Keratinocyte (primary cell): ENCODE data around the gene ZGPAT. TPM values are rescaled to one million over a fixed set of nuclear protein-coding genes. Genes with fewer than 3 reads are reported as not detected.

Source experiments
- DNase-seq: peaks from one replicate; pipeline ENCODE4 v3.0.0-alpha.2; 2011; ENCODE audit warnings: low read depth, missing footprints, low spot score
- FAIRE-seq: peaks from 2 replicates; lab custom pipeline; 2011; peaks lifted over from hg19 to GRCh38; lab: Jason Lieb, UNC
- H2AFZ ChIP-seq: 2 replicates; pipeline ENCODE4 v1.6.0; 2012; ENCODE audit warnings: low read length, control low read depth, inconsistent platforms; ENCODE audit not compliant: control insufficient read depth
- H3K27ac ChIP-seq: 2 replicates; pipeline ENCODE4 v1.5.1; 2011; ENCODE audit warnings: low read length; ENCODE audit not compliant: control insufficient read depth, insufficient read depth
- H3K27me3 ChIP-seq: 3 replicates; pipeline ENCODE4 v1.6.0; 2011; ENCODE audit warnings: low read length; ENCODE audit not compliant: control insufficient read depth, insufficient read depth; ENCODE audit errors: extremely low read depth
- H3K36me3 ChIP-seq, 2 experiments: 2 replicates in 1 of 2; 3 replicates in 1 of 2; pipeline ENCODE4 v1.5.1; 2011; ENCODE audit warnings: low read length in 2 of 2, mild to moderate bottlenecking in 1 of 2; ENCODE audit not compliant: control insufficient read depth in 2 of 2, insufficient read depth in 2 of 2; ENCODE audit errors: extremely low read depth in 1 of 2
- H3K4me1 ChIP-seq: 3 replicates; pipeline ENCODE4 v1.5.1; 2011; ENCODE audit warnings: low read length; ENCODE audit not compliant: control insufficient read depth, insufficient read depth; ENCODE audit errors: extremely low read depth
- H3K4me2 ChIP-seq: 3 replicates; pipeline ENCODE4 v1.6.0; 2011; ENCODE audit warnings: low read depth, low read length; ENCODE audit not compliant: control insufficient read depth, insufficient read depth; ENCODE audit errors: extremely low read depth
- H3K4me3 ChIP-seq, 3 experiments: fragments of 200-600 bp in 1 of 3; sonication (generic) in 1 of 3; 2 replicates in 2 of 3; 3 replicates in 1 of 3; pipeline ENCODE4 v1.5.1; 2011 to 2016; ENCODE audit warnings: low read length in 3 of 3, mild to moderate bottlenecking in 3 of 3, control low read depth in 2 of 3, inconsistent platforms in 1 of 3, low read depth in 1 of 3, mixed read lengths in 1 of 3, mixed run types in 1 of 3, moderate library complexity in 1 of 3; ENCODE audit not compliant: control insufficient read depth in 2 of 3, insufficient read depth in 2 of 3; ENCODE audit errors: extremely low read depth in 1 of 3
- H3K79me2 ChIP-seq: 2 replicates; pipeline ENCODE4 v1.6.0; 2012; ENCODE audit warnings: low read length; ENCODE audit not compliant: control insufficient read depth, insufficient read depth
- H3K9ac ChIP-seq: 3 replicates; pipeline ENCODE4 v1.6.0; 2011; ENCODE audit warnings: low read length; ENCODE audit not compliant: control insufficient read depth, insufficient read depth; ENCODE audit errors: extremely low read depth
- H3K9me1 ChIP-seq: 3 replicates; pipeline ENCODE4 v1.6.0; 2011; ENCODE audit warnings: low read length; ENCODE audit not compliant: control insufficient read depth, insufficient read depth; ENCODE audit errors: extremely low read depth
- H3K9me3 ChIP-seq: 2 replicates; pipeline ENCODE4 v1.5.1; 2012; ENCODE audit warnings: low read depth, low read length; ENCODE audit not compliant: control insufficient read depth
- H4K20me1 ChIP-seq: 3 replicates; pipeline ENCODE4 v1.6.0; 2011; ENCODE audit warnings: low read length; ENCODE audit not compliant: control insufficient read depth, insufficient read depth; ENCODE audit errors: extremely low read depth
- EZH2 ChIP-seq: IDR thresholded peaks from one replicate; pipeline ENCODE4 v1.6.1; 2012; ENCODE audit warnings: inconsistent platforms, mild to moderate bottlenecking, low read length, moderate library complexity
- dilution Hi-C: fragments of 300-500 bp; cut with MboI; formaldehyde crosslinking; loops from one replicate; pipeline ENCODE4 v1.7.0; 2020; ENCODE audit warnings: low sequenced_read_pairs; ENCODE audit not compliant: extremely low pct_ligation_motif_present
- polyA plus RNA-seq, 5 experiments: library from polyadenylated mRNA; depleted of rRNA in 3 of 5; stranded (reverse) in 3 of 5; stranded (forward) in 1 of 5; unstranded in 1 of 5; fragments of >200 nt; gene quantifications; 1 replicate in 1 of 5; 2 replicates in 3 of 5; 3 replicates in 1 of 5; pipeline versions ENCODE4 v1.2.1 to v1.2.3, GENCODE V29; 2011 to 2012; ENCODE audit warnings: missing spikeins in 2 of 5, low read depth in 1 of 5, low replicate concordance in 1 of 5
- TF ChIP-seq, protein P1 (sequence below), 3 experiments: IDR thresholded peaks in 1 of 3; conservative IDR thresholded peaks in 1 of 3; optimal IDR thresholded peaks in 1 of 3; 2 replicates in 2 of 3; 3 replicates in 1 of 3; pipeline versions ENCODE3 to v1.5.1; 2011; ENCODE audit warnings: low read length in 3 of 3, mild to moderate bottlenecking in 3 of 3, moderate library complexity in 2 of 3, control low read depth in 1 of 3, inconsistent platforms in 1 of 3; ENCODE audit not compliant: insufficient read depth in 2 of 3; ENCODE audit errors: extremely low read depth in 1 of 3

The ZGPAT gene
- polyA plus RNA-seq, 1 donor (not counting 4 experiments of a cell fraction or from before 2014, with no cell fraction given) = 7.8 TPM

DNA sequence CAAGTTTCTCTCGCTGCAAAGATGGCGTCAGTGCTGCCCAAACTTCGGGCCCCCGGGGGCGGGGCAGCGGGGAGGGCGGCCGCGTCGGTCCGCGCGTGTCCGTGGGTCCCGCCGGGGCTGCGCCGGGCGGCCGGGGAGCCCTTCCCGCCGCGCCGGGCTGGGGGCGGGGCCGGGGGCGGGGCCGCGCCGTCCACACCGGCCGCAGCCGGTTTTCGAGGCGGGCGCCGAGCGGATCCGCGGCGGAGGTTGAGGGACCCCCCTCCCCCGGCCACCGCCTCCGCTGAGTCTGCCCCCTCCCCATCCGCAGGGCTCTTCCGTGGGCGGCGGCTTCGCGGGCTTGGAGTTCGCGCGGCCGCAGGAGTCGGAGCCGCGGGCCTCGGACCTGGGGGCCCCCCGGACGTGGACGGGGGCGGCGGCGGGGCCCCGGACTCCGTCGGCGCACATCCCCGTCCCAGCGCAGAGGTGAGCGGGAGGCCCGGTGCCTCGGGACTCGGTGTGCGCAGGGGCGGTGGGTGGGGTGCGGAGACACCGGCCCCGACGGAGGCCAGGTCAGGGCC lies 32.3 kb downstream of the ZGPAT start:
- peak overlapping the region; percentile 28 for H3K27ac ChIP-seq
- DNase-seq (no peak), FAIRE-seq (no peak)
- dilution Hi-C loops = no loop called here
- peak overlapping the region; percentile 85 for H3K4me2 ChIP-seq
- H3K27me3 ChIP-seq = no peaks in the 10 kb centered on the region
- peaks cover 10 to 13% of the 10 kb centered on the region in 2 experiments for H3K36me3 ChIP-seq
- peak overlapping the region; percentile 69 for H3K9ac ChIP-seq
- no peaks in the 10 kb centered on the region for H3K79me2 ChIP-seq
- H3K4me1 ChIP-seq = peaks cover 30% of the 10 kb centered on the region
- no peaks in the 10 kb centered on the region for H4K20me1 ChIP-seq
- TF ChIP-seq, protein P1, sequence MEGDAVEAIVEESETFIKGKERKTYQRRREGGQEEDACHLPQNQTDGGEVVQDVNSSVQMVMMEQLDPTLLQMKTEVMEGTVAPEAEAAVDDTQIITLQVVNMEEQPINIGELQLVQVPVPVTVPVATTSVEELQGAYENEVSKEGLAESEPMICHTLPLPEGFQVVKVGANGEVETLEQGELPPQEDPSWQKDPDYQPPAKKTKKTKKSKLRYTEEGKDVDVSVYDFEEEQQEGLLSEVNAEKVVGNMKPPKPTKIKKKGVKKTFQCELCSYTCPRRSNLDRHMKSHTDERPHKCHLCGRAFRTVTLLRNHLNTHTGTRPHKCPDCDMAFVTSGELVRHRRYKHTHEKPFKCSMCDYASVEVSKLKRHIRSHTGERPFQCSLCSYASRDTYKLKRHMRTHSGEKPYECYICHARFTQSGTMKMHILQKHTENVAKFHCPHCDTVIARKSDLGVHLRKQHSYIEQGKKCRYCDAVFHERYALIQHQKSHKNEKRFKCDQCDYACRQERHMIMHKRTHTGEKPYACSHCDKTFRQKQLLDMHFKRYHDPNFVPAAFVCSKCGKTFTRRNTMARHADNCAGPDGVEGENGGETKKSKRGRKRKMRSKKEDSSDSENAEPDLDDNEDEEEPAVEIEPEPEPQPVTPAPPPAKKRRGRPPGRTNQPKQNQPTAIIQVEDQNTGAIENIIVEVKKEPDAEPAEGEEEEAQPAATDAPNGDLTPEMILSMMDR (optimal IDR thresholded peaks at IDR 0.05 in 1 of 3, IDR thresholded peaks at IDR 0.05 in 1 of 3, conservative IDR thresholded peaks at IDR 0.05 in 1 of 3; ENCODE audit: extremely low read depth in 1 of 3, insufficient read depth in 2 of 3, low read length in 3 of 3) = no peak
- TF ChIP-seq EZH2 = no peak
- H2AFZ ChIP-seq = peak overlapping the region; percentile 12
- H3K9me1 ChIP-seq = no peaks in the 10 kb centered on the region
- no peaks in the 10 kb centered on the region for H3K9me3 ChIP-seq
- H3K4me3 ChIP-seq = peak overlapping the region; percentile 51 to 79 (median 73)

DNA sequence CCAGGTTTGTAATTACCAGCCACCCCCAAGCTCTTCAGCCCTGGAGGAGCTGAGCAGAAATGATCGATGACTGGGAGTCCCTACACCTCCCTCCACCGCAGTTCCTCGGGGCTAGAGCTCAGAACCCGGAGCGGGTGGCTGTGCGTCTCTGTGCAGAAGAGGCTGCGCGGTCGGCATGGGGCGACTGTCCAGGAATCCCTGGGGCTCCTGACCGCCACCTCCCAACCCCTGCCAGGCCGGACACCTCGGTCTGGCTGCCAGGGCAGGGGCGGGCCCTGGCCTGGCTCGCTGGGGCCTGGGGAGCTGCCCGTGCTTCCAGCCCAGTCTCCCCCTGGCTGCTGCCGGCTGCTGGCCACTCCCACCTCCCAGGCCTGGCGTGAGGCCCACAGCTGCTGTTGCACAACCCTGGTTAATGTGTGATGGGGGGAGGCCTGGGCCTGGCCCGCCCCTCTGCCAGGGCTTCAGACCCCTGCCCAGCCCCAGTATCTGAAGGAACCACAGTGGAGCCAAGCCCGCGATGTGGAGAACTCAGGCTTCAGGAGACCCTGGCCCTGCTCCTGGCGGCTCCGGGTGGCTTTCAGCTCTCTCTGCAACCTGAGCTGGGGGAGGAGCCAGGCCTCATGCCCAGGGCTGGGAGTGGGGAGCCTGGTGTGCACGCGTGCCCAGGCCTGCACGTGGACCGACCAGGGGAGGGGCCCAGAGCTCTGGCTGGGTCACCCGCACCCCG lies 33.0 kb downstream of the ZGPAT start:
- H3K4me1 ChIP-seq = peaks cover 30% of the 10 kb centered on the region
- no peaks in the 10 kb centered on the region for H4K20me1 ChIP-seq
- peak overlapping the region; percentile 28 for H3K27ac ChIP-seq
- no peaks in the 10 kb centered on the region for H3K9me1 ChIP-seq
- no peaks in the 10 kb centered on the region for H3K79me2 ChIP-seq
- peak overlapping the region; percentile 51 to 79 (median 73) for H3K4me3 ChIP-seq
- H3K27me3 ChIP-seq = no peaks in the 10 kb centered on the region
- DNase-seq = peak; percentile 30
- H3K36me3 ChIP-seq = peaks cover 8 to 12% of the 10 kb centered on the region in 2 experiments
- H3K9me3 ChIP-seq = no peaks in the 10 kb centered on the region
- dilution Hi-C loops = no loop called here
- peak; percentile 69 for FAIRE-seq
- TF ChIP-seq, protein P1 (optimal IDR thresholded peaks at IDR 0.05 in 1 of 3, IDR thresholded peaks at IDR 0.05 in 1 of 3, conservative IDR thresholded peaks at IDR 0.05 in 1 of 3; ENCODE audit: extremely low read depth in 1 of 3, insufficient read depth in 2 of 3, low read length in 3 of 3) = peak in 1 of 3 experiments; percentile 34
- TF ChIP-seq EZH2 = no peak
- peak overlapping the region; percentile 85 for H3K4me2 ChIP-seq
- H3K9ac ChIP-seq = peak overlapping the region; percentile 69
- H2AFZ ChIP-seq = peak overlapping the region; percentile 32
